ENCODE measurements around the gene SLC39A9. TPM values are rescaled to one million over a fixed set of nuclear protein-coding genes. Genes with fewer than 3 reads are reported as not detected.
"Not testable (repeated sequence)": the region's sequence is repeated elsewhere in the genome, so short reads cannot be mapped to it uniquely, and the experiment has no call there.

SLC39A9 gene
- total and polyA plus RNA-seq, 2 experiments from 2014 or later: 23.7 to 36.8 TPM

GRCh38 chr14:69471916-69472315 is 73.4 kb downstream of the SLC39A9 start:
- TF ChIP-seq CTCF (IDR thresholded peaks at IDR 0.05; ENCODE audit: low read depth, low read length): no peak
- Histone ChIP-seq H3K27ac (no peak overlapping the region), H3K9me3 (ENCODE audit: low read depth) (no peaks in the 10 kb centered on the region), H3K4me1 (ENCODE audit: low read depth) (no peaks in the 10 kb centered on the region), H3K4me3 (no peak overlapping the region), H3K36me3 (no peaks in the 10 kb centered on the region), H3K27me3 (peaks cover 19% of the 10 kb centered on the region)
- DNase-seq (ENCODE audit: low read depth in 1 of 2, low spot score in 1 of 2): no peak

GRCh38 chr14:69473260-69473659 is 74.8 kb downstream of the SLC39A9 start:
- peaks cover 22% of the 10 kb centered on the region for H3K27me3 ChIP-seq
- no peaks in the 10 kb centered on the region for H3K4me1 ChIP-seq (ENCODE audit: low read depth)
- no peaks in the 10 kb centered on the region for H3K36me3 ChIP-seq
- DNase-seq (ENCODE audit: low read depth in 1 of 2, low spot score in 1 of 2): no peak
- H3K9me3 ChIP-seq (ENCODE audit: low read depth): no peaks in the 10 kb centered on the region
- no peak for TF ChIP-seq CTCF (IDR thresholded peaks at IDR 0.05; ENCODE audit: low read depth, low read length)
- no peak overlapping the region for H3K4me3 ChIP-seq
- no peak overlapping the region for H3K27ac ChIP-seq

GRCh38 chr14:69473946-69474345 is 75.5 kb downstream of the SLC39A9 start:
- no peak overlapping the region for H3K27ac ChIP-seq
- H3K27me3 ChIP-seq: peaks cover 29% of the 10 kb centered on the region
- DNase-seq (ENCODE audit: low read depth in 1 of 2, low spot score in 1 of 2): no peak
- no peaks in the 10 kb centered on the region for H3K9me3 ChIP-seq (ENCODE audit: low read depth)
- H3K36me3 ChIP-seq: no peaks in the 10 kb centered on the region
- TF ChIP-seq CTCF (IDR thresholded peaks at IDR 0.05; ENCODE audit: low read depth, low read length): no peak
- H3K4me3 ChIP-seq: no peak overlapping the region
- H3K4me1 ChIP-seq (ENCODE audit: low read depth): no peaks in the 10 kb centered on the region

GRCh38 chr14:69475194-69475818 is 76.8 kb downstream of the SLC39A9 start:
- H3K36me3 ChIP-seq: no peaks in the 10 kb centered on the region
- no peaks in the 10 kb centered on the region for H3K9me3 ChIP-seq (ENCODE audit: low read depth)
- no peaks in the 10 kb centered on the region for H3K4me1 ChIP-seq (ENCODE audit: low read depth)
- peak; percentile 23 to 29 for DNase-seq (ENCODE audit: low read depth in 1 of 2, low spot score in 1 of 2)
- no peak overlapping the region for H3K27ac ChIP-seq
- TF ChIP-seq CTCF (IDR thresholded peaks at IDR 0.05; ENCODE audit: low read depth, low read length): peak; percentile 47
- H3K4me3 ChIP-seq: no peak overlapping the region
- H3K27me3 ChIP-seq: peaks cover 43% of the 10 kb centered on the region

GRCh38 chr14:69476824-69477450 is 78.4 kb downstream of the SLC39A9 start:
- H3K9me3 ChIP-seq (ENCODE audit: low read depth); DNase-seq (ENCODE audit: low read depth in 1 of 2, low spot score in 1 of 2); H3K27ac ChIP-seq; H3K4me1 ChIP-seq (ENCODE audit: low read depth); H3K4me3 ChIP-seq; H3K36me3 ChIP-seq: not testable (repeated sequence)
- H3K27me3 ChIP-seq: peaks cover 59% of the 10 kb centered on the region

- DNase-seq (ENCODE audit: low read depth in 1 of 2, low spot score in 1 of 2); H3K4me1 ChIP-seq (ENCODE audit: low read depth); H3K9me3 ChIP-seq (ENCODE audit: low read depth); H3K4me3 ChIP-seq; H3K27ac ChIP-seq; H3K36me3 ChIP-seq: not testable (repeated sequence)
- H3K27me3 ChIP-seq: peaks cover 67% of the 10 kb centered on the region
Observed at GRCh38 chr14:69478055-69478454, 79.6 kb downstream of the SLC39A9 start.

Data from cardiac muscle cell (in vitro differentiated cells and primary cell).